Astrocyte of the cerebellum (primary cell): Measurements from ENCODE around the gene PEX7.
"Not testable (repeated sequence)": the region's sequence is repeated elsewhere in the genome, so short reads cannot be mapped to it uniquely, and the experiment has no call there.

ENCODE experiments used
- DNase-seq: peaks from one replicate; pipeline ENCODE4 v3.0.0-alpha.2; 2011; ENCODE audit warnings: low read depth
- H3K4me3 ChIP-seq: 2 replicates; pipeline ENCODE4 v1.5.1; 2011; ENCODE audit warnings: mild to moderate bottlenecking, low read depth, low read length, moderate library complexity
- CTCF ChIP-seq: IDR thresholded peaks from 2 replicates; pipeline ENCODE4 v1.5.1; 2012; ENCODE audit warnings: low read length, low read depth, moderate library complexity, mild to moderate bottlenecking; ENCODE audit errors: missing control alignments
- in situ Hi-C: cut with HindIII; loops from 2 replicates; pipeline ENCODE4 v1.10.0; 2017; ENCODE audit warnings: low sequenced_read_pairs

PEX7 gene

GRCh38 chr6:136783495-136784270 is 38.7 kb upstream of the PEX7 start:
- no peak overlapping the region for H3K4me3 ChIP-seq
- no peak for DNase-seq
- TF ChIP-seq CTCF = no peak
- in situ Hi-C loops = no loop called here

DNA sequence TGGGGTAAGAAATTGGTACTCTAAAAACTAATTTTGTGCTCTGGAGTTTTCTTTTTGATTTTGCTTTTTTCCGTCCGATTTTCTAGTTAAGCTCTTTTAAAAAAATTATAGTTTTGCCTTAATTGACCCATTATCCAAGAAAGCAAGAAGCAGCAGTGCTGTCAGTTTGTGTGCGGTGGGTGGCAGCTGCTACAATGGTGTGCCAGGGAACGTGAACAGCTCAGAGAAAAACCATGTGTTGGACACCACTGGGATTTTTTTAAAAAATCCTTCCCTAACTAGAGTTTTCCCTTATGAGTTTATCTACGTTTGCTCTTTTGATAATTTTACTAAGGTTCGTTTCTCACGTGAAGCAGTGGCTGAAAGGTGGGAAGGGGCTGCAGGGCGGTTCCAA is 38.1 kb upstream of the PEX7 start:
- in situ Hi-C loops = no loop called here
- no peak for TF ChIP-seq CTCF

DNA sequence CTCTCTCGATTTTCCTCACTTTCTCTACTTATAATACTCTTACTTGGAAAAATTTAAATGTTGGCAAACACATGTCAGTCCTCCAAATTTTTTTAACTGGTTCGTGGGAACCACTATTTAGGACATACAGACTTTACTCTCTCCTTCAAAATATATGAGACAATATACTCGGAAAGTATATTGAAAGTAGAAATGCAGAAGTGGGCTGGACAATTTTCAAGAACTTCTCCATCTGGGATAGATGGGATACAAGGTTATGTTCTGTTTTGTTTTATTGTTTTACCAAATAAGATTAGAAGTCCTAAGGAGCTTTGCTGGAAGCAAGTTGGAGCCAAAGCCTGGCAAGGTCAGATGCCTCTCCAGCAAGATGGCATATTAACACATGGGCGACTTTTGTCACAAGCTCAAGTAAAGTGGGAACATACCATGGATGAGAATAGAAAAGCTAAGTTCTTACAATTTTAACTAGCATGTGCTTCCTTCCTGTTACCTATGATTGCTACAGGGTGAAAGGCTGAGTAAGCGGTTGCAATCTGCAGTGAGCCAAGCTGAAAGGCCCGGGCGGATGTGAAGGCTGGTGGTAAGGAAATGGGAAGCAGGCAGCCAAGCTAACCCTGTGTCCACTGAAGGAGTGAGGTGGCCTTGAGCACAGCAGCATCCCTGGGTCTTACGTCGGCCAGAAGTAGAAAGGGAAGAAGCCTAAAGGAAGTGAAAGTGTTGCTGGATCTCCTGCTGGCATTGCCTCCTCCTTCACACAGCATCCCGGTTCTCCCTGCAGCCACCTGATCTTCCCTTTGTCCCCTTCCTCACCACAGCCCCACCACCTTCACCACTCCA is 37.3 kb upstream of the PEX7 start:
- in situ Hi-C loops = no loop called here
- TF ChIP-seq CTCF = no peak
- no peak overlapping the region for H3K4me3 ChIP-seq
- no peak for DNase-seq

More for the DNA sequence above, 38.1 kb upstream of the PEX7 start:
- H3K4me3 ChIP-seq = no peak overlapping the region
- DNase-seq = no peak

- DNase-seq = no peak
- H3K4me3 ChIP-seq = no peak overlapping the region
- in situ Hi-C loops = no loop called here
- TF ChIP-seq CTCF = no peak
These were observed 35.7 kb upstream of the PEX7 start for GRCh38 chr6:136786658-136787057.

- peak overlapping the region; percentile 0 for H3K4me3 ChIP-seq
- TF ChIP-seq CTCF = no peak
- no peak for DNase-seq
- in situ Hi-C loops = no loop called here
These were observed 34.7 kb upstream of the PEX7 start for GRCh38 chr6:136787726-136788068.

DNA sequence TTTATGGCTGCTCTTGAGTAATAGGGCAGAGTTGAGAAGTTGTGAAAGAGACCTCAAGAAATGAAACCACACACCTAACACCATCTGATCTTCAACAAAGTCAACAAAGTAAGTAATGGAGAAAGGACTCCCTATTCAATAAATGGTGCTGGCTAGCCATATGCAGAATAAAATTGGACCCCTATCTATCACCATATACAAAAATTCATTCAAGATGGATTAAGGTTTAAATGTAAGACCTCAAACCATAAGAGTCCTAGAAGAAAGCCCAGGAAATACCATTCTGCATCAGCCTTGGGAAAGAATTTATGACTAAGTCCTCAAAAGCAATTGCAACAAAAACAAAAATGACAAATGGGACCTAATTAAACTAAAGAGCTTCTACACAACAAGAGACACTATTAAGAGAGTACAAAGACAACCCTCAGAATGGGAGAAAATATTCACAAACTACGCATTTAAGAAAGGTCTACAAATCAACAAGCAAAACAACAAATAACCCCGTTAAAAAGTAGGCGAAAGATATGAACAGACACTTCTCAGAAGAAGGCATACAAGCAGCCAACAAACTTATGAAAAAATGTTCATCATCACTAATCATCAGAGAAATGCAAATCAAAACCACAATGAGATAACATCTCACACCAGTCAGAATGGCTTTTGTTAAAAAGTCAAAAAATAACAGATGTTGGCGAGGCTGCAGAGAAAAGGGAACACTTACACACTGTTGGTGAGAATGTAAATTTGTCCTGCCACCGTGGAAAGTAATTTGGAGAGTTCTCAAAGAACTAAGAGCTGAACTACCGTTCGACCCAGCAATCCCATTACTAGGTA is 34.1 kb upstream of the PEX7 start:
- TF ChIP-seq CTCF = no peak
- H3K4me3 ChIP-seq = peak overlapping the region; percentile 0
- in situ Hi-C loops = no loop called here
- peak; percentile 79 for DNase-seq

GRCh38 chr6:136789440-136789839 is 33.0 kb upstream of the PEX7 start:
- DNase-seq, in situ Hi-C loops: not testable (repeated sequence)
- H3K4me3 ChIP-seq = peak overlapping the region; percentile 88
